Glutamatergic neuron (in vitro differentiated cells): ENCODE results near the gene MDK. TPM values are rescaled to one million over a fixed set of nuclear protein-coding genes. Genes with fewer than 3 reads are reported as not detected.
A peak's percentile ranks its signal among the peaks of the same experiment; 100 is the strongest.

Source experiments
- DNase-seq: peaks from one replicate; pipeline ENCODE4 v3.0.0; 2022
- H3K27ac Mint-ChIP-seq: one replicate; pipeline ENCODE4 v1.8.0; 2020; ENCODE audit warnings: mild to moderate bottlenecking, mixed read lengths, inconsistent platforms; ENCODE audit not compliant: unreplicated experiment
- H3K27me3 Mint-ChIP-seq: one replicate; pipeline ENCODE4 v1.8.0; 2020; ENCODE audit warnings: mild to moderate bottlenecking, moderate library complexity, mixed read lengths, inconsistent platforms; ENCODE audit not compliant: unreplicated experiment
- H3K36me3 Mint-ChIP-seq: one replicate; pipeline ENCODE4 v1.8.0; 2020; ENCODE audit warnings: mild to moderate bottlenecking, mixed read lengths, inconsistent platforms; ENCODE audit not compliant: unreplicated experiment
- H3K4me1 Mint-ChIP-seq: one replicate; pipeline ENCODE4 v1.8.0; 2020; ENCODE audit warnings: mild to moderate bottlenecking, low read depth, mixed read lengths, inconsistent platforms; ENCODE audit not compliant: unreplicated experiment
- H3K4me3 Mint-ChIP-seq: one replicate; pipeline ENCODE4 v1.8.0; 2020; ENCODE audit warnings: mild to moderate bottlenecking, mixed read lengths, inconsistent platforms; ENCODE audit not compliant: unreplicated experiment
- H3K9me3 Mint-ChIP-seq: one replicate; pipeline ENCODE4 v1.8.0; 2020; ENCODE audit warnings: mild to moderate bottlenecking, moderate library complexity, mixed read lengths, inconsistent platforms; ENCODE audit not compliant: unreplicated experiment
- total RNA-seq: library from RNA; stranded (reverse); fragmentation: NEBNext Ultra II Directional; extraction: Animal tissue kit (Norgen Biotek cat#: 25700); gene quantifications from one replicate; pipeline ENCODE4 v1.2.1, GENCODE V29; 2021; ENCODE audit not compliant: unreplicated experiment
- TF ChIP-seq, protein P1 (sequence below): fragments of 200-600 bp; sonication (generic); IDR thresholded peaks from one replicate; pipeline ENCODE4 v1.5.0; 2021; ENCODE audit not compliant: partially characterized antibody, unreplicated experiment

MDK gene
- total RNA-seq, 1 donor from 2014 or later: 846 TPM

DNA sequence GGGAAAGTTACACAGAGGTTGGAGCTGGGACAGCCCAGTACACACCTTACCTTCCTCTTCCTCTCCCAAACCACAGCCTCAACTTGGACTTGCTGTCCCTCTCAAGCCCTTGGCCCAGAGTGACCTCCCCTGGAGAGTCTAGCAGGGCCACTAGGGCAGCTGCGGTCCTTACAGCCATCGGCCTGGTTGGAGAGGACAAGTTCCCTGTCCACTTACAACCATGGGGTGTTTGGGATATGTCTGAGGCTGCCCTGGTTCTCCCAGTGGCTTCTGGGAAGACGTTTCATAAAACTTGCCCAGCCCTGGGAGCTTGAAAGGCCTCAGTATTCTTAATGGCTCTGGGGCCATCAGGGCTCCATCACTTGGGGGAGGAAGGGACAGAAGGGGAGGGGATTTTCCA, 47.3 kb upstream of the MDK start:
- Mint-ChIP-seq H3K36me3 (no peaks in the 10 kb centered on the region), H3K4me3 (no peak overlapping the region), H3K9me3 (peaks cover 10% of the 10 kb centered on the region), H3K27ac (no peak overlapping the region), H3K27me3 (peaks cover 10% of the 10 kb centered on the region), H3K4me1 (peaks cover 31% of the 10 kb centered on the region)
- TF ChIP-seq, protein P1, sequence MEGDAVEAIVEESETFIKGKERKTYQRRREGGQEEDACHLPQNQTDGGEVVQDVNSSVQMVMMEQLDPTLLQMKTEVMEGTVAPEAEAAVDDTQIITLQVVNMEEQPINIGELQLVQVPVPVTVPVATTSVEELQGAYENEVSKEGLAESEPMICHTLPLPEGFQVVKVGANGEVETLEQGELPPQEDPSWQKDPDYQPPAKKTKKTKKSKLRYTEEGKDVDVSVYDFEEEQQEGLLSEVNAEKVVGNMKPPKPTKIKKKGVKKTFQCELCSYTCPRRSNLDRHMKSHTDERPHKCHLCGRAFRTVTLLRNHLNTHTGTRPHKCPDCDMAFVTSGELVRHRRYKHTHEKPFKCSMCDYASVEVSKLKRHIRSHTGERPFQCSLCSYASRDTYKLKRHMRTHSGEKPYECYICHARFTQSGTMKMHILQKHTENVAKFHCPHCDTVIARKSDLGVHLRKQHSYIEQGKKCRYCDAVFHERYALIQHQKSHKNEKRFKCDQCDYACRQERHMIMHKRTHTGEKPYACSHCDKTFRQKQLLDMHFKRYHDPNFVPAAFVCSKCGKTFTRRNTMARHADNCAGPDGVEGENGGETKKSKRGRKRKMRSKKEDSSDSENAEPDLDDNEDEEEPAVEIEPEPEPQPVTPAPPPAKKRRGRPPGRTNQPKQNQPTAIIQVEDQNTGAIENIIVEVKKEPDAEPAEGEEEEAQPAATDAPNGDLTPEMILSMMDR: no peak
- no peak for DNase-seq

- Mint-ChIP-seq H3K4me1 (peaks cover 27% of the 10 kb centered on the region), H3K27me3 (peaks cover 10% of the 10 kb centered on the region), H3K4me3 (peak overlapping the region; percentile 38), H3K27ac (no peak overlapping the region), H3K36me3 (no peaks in the 10 kb centered on the region), H3K9me3 (peaks cover 9% of the 10 kb centered on the region)
- TF ChIP-seq, protein P1: no peak
- DNase-seq: no peak
Measured at GRCh38 chr11:46335271-46335670, 46.2 kb upstream of the MDK start.

DNA sequence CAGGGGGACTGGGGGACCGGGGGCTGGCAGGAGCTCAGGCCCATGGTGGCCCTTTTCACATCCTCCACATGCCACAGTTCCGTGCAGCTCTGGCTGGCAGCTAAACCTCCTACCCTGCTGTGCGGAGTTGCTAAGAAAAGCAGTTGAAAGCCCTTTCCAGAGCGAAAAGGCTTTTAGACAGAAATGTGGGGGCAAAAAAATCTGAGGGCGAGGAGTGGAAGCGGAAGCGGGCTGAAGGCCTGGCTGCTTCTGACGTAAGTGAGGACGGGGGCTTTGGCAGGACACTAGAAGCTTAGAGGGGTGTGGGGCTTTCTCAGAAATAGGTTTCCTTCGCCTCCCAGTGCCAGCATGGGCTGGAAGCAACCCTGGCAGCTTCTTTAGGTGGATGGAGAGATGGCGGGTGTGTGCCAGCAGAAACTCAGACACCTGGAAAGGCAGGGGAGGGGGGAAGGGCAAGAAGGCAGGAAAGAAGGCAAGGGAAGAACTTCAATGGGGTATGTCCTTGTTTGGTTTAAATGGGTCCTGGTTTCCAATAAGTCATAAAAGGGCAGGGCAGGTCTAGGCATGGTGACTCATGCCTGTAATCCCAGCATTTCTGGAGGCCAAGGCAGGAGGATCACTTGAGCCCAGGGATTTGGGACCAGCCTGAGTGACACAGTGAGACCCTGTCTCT, 45.4 kb upstream of the MDK start:
- peaks cover 22% of the 10 kb centered on the region for H3K4me1 Mint-ChIP-seq
- H3K27me3 Mint-ChIP-seq: peaks cover 10% of the 10 kb centered on the region
- TF ChIP-seq, protein P1: no peak
- peak overlapping the region; percentile 22 for H3K27ac Mint-ChIP-seq
- H3K36me3 Mint-ChIP-seq: no peaks in the 10 kb centered on the region
- no peak for DNase-seq
- H3K4me3 Mint-ChIP-seq: no peak overlapping the region
- H3K9me3 Mint-ChIP-seq: peaks cover 9% of the 10 kb centered on the region

- Mint-ChIP-seq H3K27ac (no peak overlapping the region), H3K36me3 (no peaks in the 10 kb centered on the region), H3K4me3 (no peak overlapping the region), H3K4me1 (peaks cover 20% of the 10 kb centered on the region), H3K27me3 (peaks cover 10% of the 10 kb centered on the region), H3K9me3 (peaks cover 7% of the 10 kb centered on the region)
- DNase-seq: no peak
- TF ChIP-seq, protein P1: no peak
Measured at GRCh38 chr11:46336563-46337180, 44.8 kb upstream of the MDK start.
